ENCODE data around the gene OR4K14.

- TF ChIP-seq, protein P1, sequence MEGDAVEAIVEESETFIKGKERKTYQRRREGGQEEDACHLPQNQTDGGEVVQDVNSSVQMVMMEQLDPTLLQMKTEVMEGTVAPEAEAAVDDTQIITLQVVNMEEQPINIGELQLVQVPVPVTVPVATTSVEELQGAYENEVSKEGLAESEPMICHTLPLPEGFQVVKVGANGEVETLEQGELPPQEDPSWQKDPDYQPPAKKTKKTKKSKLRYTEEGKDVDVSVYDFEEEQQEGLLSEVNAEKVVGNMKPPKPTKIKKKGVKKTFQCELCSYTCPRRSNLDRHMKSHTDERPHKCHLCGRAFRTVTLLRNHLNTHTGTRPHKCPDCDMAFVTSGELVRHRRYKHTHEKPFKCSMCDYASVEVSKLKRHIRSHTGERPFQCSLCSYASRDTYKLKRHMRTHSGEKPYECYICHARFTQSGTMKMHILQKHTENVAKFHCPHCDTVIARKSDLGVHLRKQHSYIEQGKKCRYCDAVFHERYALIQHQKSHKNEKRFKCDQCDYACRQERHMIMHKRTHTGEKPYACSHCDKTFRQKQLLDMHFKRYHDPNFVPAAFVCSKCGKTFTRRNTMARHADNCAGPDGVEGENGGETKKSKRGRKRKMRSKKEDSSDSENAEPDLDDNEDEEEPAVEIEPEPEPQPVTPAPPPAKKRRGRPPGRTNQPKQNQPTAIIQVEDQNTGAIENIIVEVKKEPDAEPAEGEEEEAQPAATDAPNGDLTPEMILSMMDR (IDR thresholded peaks at IDR 0.05; ENCODE audit: insufficient read depth, low read length, poor library complexity, severe bottlenecking) = no peak
- no peak for TF ChIP-seq EZH2phosphoT487 (conservative IDR thresholded peaks at IDR 0.05; ENCODE audit: low read length)
These were observed 12.0 kb upstream of the OR4K14 start for GRCh38 chr14:20031058-20031457.
